SU-DHL-6 (cell line): ENCODE results near the gene APOBEC2.

Experiments used
- CTCF ChIP-seq: fragments of 200-600 bp; sonication (generic); IDR thresholded peaks from one replicate; pipeline ENCODE4 v1.5.1; 2017; ENCODE audit warnings: antibody characterized with exemption, mild to moderate bottlenecking, low read length, moderate library complexity; ENCODE audit not compliant: insufficient read depth, poor library complexity, severe bottlenecking
- EZH2phosphoT487 ChIP-seq: fragments of 200-600 bp; sonication (generic), shearing (Covaris generic); conservative IDR thresholded peaks from 2 replicates; pipeline ENCODE4 v1.6.1; 2018; ENCODE audit warnings: mild to moderate bottlenecking, antibody characterized with exemption, low read length, moderate library complexity, mixed read lengths

- TF ChIP-seq CTCF (no peak), EZH2phosphoT487 (no peak)
Observed at GRCh38 chr6:41049521-41049920, 3.5 kb upstream of the APOBEC2 start.
